Uterus (tissue), 4 donors: Measurements from ENCODE around the gene CLEC14A. TPM values are rescaled to one million over a fixed set of nuclear protein-coding genes. Genes with fewer than 3 reads are reported as not detected.

Experiments
- DNase-seq, 2 donors: peaks; one replicate each; pipeline ENCODE4 v3.0.0-alpha.2; 2019 to 2020
- H3K27ac ChIP-seq, 2 donors: fragments of 200-600 bp; sonication (generic); 1 replicate in 1 of 2; 2 replicates in 1 of 2; pipeline ENCODE4 v1.5.1; 2016 to 2018
- H3K27me3 ChIP-seq, 2 donors: fragments of 200-600 bp; sonication (generic); one replicate each; pipeline ENCODE4 v1.5.1; 2018 to 2019; ENCODE audit warnings: control low read depth in 1 of 2
- H3K36me3 ChIP-seq, 2 donors: fragments of 200-600 bp; sonication (generic); one replicate each; pipeline ENCODE4 v1.5.1; 2019; ENCODE audit warnings: control low read depth in 1 of 2
- H3K4me1 ChIP-seq, 2 donors: fragments of 200-600 bp; sonication (generic); one replicate each; pipeline ENCODE4 v1.5.1; 2018 to 2019; ENCODE audit warnings: control low read depth in 1 of 2
- H3K4me3 ChIP-seq, 2 donors: fragments of 200-600 bp; sonication (generic); 1 replicate in 1 of 2; 2 replicates in 1 of 2; pipeline ENCODE4 v1.5.1; 2018 to 2019; ENCODE audit warnings: mild to moderate bottlenecking in 1 of 2
- H3K9me3 ChIP-seq, 2 donors: fragments of 200-600 bp; sonication (generic); one replicate each; pipeline ENCODE4 v1.5.1; 2019; ENCODE audit warnings: control low read depth in 1 of 2
- CTCF ChIP-seq, 4 experiments: fragments of 200-600 bp in 2 of 4; fragments of 450-650 bp in 2 of 4; sonication (generic) in 2 of 4; IDR thresholded peaks; one replicate each; pipeline ENCODE4 v1.5.1; 2016 to 2019; ENCODE audit warnings: antibody characterized with exemption in 4 of 4, mild to moderate bottlenecking in 2 of 4, moderate library complexity in 1 of 4
- POLR2A ChIP-seq, 2 donors: fragments of 450-650 bp; IDR thresholded peaks; one replicate each; pipeline ENCODE4 v1.6.1; 2016; ENCODE audit warnings: antibody characterized with exemption in 2 of 2, mild to moderate bottlenecking in 1 of 2, moderate library complexity in 1 of 2
- intact Hi-C: fragments of 100-400 bp; cut with DNase I; formaldehyde crosslinking; loops from one replicate; pipeline ENCODE4 v1.15.1; 2023; ENCODE audit warnings: low total_unique reads
- total RNA-seq, 4 donors: library from RNA; depleted of rRNA in 3 of 4; stranded (reverse); fragments of >200 nt in 3 of 4; gene quantifications; one replicate each; pipeline versions ENCODE4 v1.1.0 to v1.2.4, GENCODE V29; 2014 to 2023
- donor health status: DM: yes; HTN: yes; CAD: no.

Gene CLEC14A
- total RNA-seq, 4 donors from 2014 or later = 39.7 to 161 (median 64.5) TPM

- DNase-seq = no peak
- H3K4me3 ChIP-seq = no peak overlapping the region
- no peaks in the 10 kb centered on the region for H3K4me1 ChIP-seq
- H3K27me3 ChIP-seq = no peaks in the 10 kb centered on the region
- intact Hi-C loops = no loop called here
- H3K9me3 ChIP-seq = no peaks in the 10 kb centered on the region
- H3K36me3 ChIP-seq = no peaks in the 10 kb centered on the region
- TF ChIP-seq CTCF (IDR thresholded peaks at IDR 0.05) = no peak
- TF ChIP-seq POLR2A (IDR thresholded peaks at IDR 0.05) = no peak
- H3K27ac ChIP-seq = no peak overlapping the region
Observed at GRCh38 chr14:38221077-38221476, 34.8 kb downstream of the CLEC14A start.

- TF ChIP-seq CTCF (IDR thresholded peaks at IDR 0.05) (no peak), POLR2A (IDR thresholded peaks at IDR 0.05) (no peak)
- no peak overlapping the region for H3K27ac ChIP-seq
- intact Hi-C loops = no loop called here
- no peak overlapping the region for H3K4me3 ChIP-seq
- no peaks in the 10 kb centered on the region for H3K36me3 ChIP-seq
- H3K27me3 ChIP-seq = no peaks in the 10 kb centered on the region
- H3K4me1 ChIP-seq = no peaks in the 10 kb centered on the region
- DNase-seq = no peak
- no peaks in the 10 kb centered on the region for H3K9me3 ChIP-seq
Observed at GRCh38 chr14:38217553-38217952, 38.3 kb downstream of the CLEC14A start.

- intact Hi-C loops = no loop called here
- Histone ChIP-seq H3K27ac (no peak overlapping the region), H3K27me3 (no peaks in the 10 kb centered on the region), H3K4me3 (no peak overlapping the region), H3K9me3 (no peaks in the 10 kb centered on the region), H3K4me1 (peaks cover 0 to 17% of the 10 kb centered on the region in 2 donors), H3K36me3 (no peaks in the 10 kb centered on the region)
- DNase-seq = no peak
- no peak for TF ChIP-seq POLR2A (IDR thresholded peaks at IDR 0.05)
- no peak for TF ChIP-seq CTCF (IDR thresholded peaks at IDR 0.05)
Observed at GRCh38 chr14:38213001-38213400, 42.9 kb downstream of the CLEC14A start.

GRCh38 chr14:38212111-38212510 lies 43.8 kb downstream of the CLEC14A start:
- TF ChIP-seq POLR2A (IDR thresholded peaks at IDR 0.05) (no peak), CTCF (IDR thresholded peaks at IDR 0.05) (no peak)
- H3K36me3 ChIP-seq = no peaks in the 10 kb centered on the region
- H3K9me3 ChIP-seq = no peaks in the 10 kb centered on the region
- H3K27ac ChIP-seq = no peak overlapping the region
- H3K4me3 ChIP-seq = no peak overlapping the region
- intact Hi-C loops = no loop called here
- DNase-seq = no peak
- H3K27me3 ChIP-seq = no peaks in the 10 kb centered on the region
- H3K4me1 ChIP-seq = peaks cover 0 to 17% of the 10 kb centered on the region in 2 donors

GRCh38 chr14:38211255-38211735 lies 44.6 kb downstream of the CLEC14A start:
- Histone ChIP-seq H3K36me3 (no peaks in the 10 kb centered on the region), H3K4me3 (peak overlapping the region; percentile 9 to 17), H3K9me3 (no peaks in the 10 kb centered on the region), H3K4me1 (peaks cover 0 to 17% of the 10 kb centered on the region in 2 donors), H3K27ac (no peak overlapping the region), H3K27me3 (no peaks in the 10 kb centered on the region)
- no peak for DNase-seq
- TF ChIP-seq POLR2A (IDR thresholded peaks at IDR 0.05) (no peak), CTCF (IDR thresholded peaks at IDR 0.05) (no peak)
- intact Hi-C loops = no loop called here
